NCI-H1694 (cell line): ENCODE data around the gene STON2.
"Not testable (repeated sequence)": the region's sequence is repeated elsewhere in the genome, so short reads cannot be mapped to it uniquely, and the experiment has no call there.

Experiments
- DNase-seq: peaks from one replicate; lab custom pipeline; 2025; lab: John Stamatoyannopoulos, UW

Gene STON2

DNA sequence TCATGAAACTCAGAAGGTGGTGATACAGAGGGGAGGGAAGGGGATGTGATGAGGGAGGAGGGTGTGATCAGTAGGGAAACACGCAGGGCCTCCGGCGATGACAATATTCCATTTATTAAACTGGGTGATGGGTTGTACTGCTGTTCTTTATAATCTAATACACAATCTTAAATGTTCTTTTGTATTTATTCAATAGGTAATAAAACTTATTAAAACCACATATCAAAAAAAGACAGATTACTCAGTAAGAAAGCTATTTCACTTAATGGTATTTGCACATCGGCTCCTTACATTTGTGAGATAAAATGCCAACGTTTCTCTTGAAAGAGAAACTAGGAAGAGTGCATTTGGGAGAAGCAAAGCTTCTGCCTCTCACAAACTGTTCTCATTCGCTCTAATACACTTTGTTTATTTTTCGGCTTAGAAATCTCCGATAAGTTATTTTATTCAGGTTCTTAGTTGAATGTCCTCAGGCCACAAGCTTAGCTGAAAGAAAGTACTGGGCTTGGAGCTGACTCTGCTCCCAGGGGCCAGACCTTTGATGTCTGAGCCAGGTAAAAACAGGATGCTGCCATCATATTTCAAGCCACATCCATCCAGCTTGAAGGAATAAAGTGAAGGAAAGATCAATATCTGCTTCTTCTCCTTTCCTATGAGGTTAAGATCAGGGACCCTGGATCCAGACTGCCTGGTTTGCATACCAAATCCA lies 17.5 kb downstream of the STON2 start:
- DNase-seq = no peak

DNA sequence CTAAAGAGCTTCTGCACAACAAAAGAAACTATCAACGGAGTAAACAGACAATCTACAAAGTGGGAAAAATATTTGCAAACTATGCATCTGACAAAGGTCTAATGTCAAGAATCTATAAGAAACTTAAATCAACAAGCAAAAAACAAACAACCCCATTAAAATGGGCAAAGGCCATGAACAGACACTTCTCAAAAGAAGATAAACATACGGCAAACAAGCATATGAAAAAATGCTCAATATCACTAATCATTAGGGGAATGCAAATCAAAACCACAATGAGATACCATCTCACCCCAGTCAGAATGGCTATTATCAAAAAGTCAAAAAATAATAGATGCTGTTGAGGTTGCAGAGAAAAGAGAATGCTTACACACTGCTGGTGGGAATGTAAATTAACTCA lies 20.1 kb downstream of the STON2 start:
- not testable (repeated sequence) for DNase-seq

DNA sequence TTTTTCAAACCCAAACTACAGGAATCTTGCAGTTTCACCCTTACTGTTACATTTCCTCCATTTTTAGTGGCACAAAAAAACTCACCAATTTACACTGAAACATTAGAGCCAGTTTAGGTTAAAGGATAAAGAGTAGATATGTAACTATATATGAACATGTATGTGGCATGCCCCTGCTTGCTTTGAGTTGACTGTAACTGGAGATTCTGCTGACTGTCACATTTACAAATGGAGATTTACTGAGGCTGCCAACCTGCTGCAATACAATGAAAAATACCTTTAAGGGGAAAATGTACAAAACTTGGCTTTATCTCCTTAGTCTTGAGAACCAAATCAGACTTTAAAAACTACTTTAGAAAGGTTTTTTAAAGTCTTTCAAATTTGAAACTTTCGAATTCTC lies 28.3 kb downstream of the STON2 start:
- no peak for DNase-seq

DNA sequence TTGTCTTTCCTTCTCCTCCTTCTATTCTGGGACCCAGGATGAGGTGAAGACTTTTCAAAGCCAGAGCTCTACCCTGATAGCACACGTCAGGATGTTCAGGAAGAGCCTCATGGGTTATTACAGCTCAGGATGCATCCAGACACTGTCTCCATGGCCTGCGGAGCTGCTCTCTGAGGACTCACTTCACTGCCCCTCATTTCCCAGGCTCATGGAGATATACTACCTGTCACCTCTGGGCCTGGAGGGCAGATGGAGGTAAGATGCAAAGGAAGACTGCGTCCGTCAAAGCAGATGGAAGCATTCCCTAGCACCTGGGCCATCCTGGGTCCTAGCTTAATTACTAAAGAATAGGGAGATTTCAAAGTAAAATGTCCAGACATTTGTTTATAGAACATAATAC lies 32.6 kb downstream of the STON2 start:
- DNase-seq = no peak

DNA sequence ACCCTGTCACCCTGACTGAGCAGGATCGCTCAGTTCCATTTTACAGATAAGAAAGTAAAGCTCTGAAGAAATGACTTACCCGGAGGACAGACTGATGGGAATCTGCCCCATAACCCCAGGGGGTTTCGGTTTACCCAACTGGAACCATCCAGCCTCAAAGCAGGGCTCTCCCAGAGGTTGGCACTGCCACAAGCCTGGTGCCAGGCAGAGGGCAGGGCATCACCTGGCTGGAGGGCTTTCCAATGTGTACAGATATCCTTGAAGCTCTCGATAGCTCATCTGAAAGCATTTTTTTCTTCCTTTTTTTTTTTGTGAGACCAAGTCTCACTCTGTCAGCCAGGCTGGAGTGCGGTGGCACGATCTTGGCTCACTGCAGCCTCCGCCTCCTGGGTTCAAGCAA lies 33.2 kb downstream of the STON2 start:
- DNase-seq = no peak

DNA sequence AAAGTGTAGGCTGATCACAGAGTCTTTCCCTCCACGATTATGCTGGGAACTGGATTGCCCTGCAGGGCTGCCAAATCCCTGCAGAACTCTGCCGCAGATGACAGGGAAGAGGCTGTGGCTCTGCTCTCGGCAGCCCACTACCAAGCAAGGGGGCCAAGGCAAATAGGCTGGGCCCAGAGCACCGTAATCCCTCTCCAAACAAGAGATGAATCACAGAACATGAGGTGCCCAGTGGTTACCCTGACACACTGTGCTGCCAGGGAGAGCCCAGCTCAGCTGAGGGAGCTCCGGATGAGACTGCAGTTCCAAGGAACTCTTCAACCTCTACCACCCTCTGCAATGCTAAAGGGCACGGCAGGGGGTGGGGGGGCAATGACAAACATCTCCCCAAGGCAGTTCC lies 33.9 kb downstream of the STON2 start:
- peak; percentile 54 for DNase-seq

DNA sequence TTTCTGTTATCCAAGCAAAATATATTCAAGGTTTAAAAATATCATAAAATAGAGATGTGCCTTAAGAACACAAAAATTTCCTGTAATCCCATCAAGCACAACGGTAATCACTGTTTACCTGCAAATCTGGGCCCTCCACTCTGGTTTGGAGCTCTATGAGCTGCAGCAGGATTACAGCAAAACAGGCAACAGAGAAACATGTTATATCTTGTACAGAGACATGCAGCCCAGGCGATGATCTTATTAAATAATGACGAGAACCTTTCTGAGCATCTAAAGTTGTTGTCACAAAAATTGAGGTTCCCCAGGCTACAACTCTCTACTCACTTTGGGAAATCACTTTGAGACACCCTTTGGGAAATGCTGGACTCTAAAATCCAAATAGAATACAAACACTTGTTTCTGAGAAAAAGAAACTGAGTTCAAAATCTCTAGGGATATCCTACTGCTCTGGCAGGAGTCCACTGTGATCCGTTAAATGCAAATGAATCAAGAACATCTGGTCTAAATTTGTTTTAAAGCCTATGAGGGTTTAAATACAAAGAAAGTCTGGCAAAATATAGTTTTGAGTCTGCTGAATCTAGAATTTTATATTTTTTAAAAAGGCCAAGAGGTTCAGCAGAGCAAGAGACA lies 36.3 kb downstream of the STON2 start:
- DNase-seq = peak; percentile 92

DNA sequence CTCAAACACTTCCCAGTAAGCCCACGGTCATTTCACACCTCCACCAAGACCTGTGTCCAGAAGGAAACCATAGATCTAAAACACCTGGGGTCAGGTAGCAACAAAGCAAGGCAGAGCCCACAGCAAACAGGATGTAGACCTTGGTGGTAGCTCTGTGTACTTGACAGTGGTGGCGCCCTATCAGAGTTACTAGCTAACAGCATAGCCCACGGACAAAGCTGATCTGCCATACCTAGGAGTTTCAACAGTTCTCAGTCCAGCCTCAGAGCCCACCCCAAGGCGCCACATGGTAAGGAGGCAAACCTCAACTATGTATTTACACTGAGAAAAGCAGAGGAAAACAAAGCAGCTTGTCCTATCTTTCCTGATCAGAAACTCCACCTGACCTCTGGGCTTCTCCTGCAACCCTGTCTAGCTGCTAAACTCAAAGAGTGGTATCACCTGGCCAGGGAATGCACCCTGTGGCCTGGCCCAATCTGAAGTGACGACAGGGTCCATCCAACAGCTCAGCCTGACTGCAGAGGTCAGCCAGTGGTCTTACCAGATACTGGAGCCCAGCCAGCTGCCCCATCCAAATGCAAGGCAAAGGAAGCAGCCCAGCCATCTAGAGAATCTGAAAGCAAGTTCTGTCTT lies 46.3 kb downstream of the STON2 start:
- no peak for DNase-seq

DNA sequence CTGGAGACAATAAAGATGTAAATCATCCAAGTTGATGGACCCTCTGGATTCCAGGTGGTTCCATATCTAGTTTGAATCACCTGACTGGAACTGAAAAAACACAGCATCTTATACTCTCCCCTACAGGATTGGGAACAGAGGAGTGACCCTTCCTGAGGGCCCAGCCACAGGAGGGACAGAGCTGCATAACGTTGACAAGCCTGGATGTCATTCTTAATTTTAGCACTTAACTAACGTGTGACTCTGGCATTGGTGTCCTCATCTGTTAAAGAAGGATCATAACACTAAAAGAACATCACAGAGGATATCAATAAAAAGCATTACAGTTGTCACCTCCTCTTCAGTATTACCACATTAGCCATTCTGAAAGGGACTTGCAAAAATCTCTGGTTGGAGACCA lies 47.7 kb downstream of the STON2 start:
- no peak for DNase-seq

DNA sequence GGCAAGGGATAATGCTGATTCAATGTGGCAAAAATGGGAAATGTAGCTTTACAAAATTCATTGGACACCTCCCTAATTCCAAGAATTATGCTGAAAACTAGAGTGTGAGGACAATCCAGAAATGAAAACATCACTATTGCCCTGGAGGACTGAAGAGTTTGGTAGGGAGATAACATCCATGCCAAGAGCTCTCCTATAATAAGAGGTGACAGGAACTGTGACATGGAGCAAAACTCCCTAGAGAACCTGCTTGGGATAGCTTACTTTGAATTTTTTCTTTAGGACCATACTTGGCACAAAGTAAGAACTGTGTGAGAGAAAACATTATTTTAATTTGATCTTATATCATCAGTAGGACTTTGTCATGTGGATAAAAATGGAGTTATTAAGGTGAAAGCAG lies 48.9 kb downstream of the STON2 start:
- DNase-seq = no peak

DNA sequence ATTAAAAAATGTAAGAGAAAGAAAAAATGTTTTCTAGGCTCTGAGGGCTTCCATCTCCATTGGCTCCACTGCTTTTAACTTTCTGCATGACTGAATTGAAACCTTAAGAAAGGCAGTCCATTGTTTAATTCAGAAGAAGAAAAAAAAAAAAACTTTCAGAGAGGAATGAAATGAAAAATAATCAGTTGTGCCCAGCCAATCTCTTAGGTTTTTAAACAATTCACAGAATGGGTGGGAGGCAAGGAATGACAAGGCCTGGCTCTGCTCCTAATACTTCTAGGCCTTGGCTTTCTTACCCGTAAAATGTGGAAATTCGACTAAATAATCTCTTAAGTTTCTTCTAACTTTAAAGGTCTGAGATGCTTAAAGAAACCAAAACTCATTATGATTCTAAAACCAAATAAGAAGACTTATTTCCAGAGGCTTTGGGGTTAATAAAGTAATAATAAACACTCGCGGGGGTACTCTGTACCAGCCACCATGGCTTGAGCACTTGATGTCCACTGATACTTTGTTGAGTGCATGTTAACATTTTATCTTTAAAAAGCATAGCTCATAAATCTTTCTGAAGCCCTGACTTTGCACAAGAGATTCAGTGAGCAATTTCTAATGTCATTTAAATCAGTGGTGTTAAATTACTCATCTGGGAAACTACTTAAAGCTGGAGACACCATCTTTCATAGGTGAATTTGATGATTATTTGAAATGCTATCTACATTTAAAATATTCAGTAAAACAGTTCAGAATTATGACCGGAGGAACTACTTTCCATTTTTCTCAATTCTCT lies 49.6 kb downstream of the STON2 start:
- DNase-seq = no peak

DNA sequence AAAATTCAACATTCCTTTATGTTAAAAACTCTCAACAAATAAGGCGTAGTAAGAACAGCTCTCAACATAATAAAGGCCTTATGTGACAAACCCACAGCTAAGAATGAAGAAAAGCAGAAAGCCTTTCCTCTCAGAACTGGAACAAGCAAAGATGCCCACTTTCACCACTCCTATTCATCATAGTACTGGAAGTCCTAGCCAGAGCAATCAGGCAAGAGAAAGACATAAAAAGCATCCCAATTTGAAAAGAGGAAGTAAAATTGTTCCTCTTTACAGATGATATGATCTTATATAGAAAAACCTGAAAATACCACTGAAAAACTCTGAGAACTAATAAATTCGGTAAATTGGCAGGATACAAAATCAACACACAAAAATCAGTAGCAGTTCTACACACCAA lies 52.1 kb downstream of the STON2 start:
- no peak for DNase-seq

DNA sequence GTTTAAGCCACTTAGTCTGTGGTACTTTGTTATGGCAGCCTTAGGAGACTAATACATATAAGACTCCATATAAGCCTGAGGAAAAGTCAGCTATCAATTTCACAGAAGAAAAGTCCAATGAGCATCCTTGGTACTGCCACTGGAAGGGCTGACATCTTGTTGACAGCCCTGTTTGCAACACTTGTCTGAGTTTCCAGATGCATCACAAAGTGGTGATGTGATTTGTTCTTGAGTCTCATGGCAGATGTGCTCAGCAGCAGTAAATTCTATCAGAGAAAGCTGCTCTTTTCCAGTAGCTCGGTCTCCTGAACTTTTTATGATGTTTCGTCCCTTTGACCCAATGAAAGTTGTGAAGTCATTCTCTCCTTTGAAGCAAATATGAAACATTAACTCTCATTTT lies 54.3 kb downstream of the STON2 start:
- DNase-seq = no peak

DNA sequence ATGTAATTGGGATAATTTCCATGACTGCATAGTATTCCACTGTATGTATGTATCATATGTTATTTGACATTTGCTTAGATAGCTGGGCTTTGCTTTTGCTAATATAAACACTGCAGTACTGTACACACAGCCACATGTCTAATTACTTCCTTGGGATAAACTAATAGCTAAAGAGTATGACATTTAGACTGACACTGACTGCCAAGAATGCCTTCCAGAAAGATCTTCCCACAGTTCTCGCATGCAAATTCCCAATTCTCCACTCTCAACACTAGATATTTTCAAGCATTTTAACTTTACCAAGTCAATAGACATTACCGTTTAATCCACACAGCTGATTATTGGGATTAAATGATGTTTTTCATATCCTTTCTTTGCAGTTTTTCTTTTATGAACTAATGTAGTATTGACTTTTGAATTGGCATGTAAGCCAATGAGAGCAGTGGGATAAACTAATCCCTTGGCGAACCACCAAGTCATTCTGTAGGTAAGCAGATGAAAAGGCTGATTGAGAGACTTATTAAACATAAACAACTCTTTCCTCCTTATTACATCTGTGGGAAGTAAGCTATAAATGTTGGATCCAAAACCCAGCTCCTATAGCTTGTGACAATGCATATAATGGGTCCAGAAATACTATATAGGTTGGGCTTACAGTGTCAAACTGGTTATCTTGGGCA lies 55.5 kb downstream of the STON2 start:
- no peak for DNase-seq

DNA sequence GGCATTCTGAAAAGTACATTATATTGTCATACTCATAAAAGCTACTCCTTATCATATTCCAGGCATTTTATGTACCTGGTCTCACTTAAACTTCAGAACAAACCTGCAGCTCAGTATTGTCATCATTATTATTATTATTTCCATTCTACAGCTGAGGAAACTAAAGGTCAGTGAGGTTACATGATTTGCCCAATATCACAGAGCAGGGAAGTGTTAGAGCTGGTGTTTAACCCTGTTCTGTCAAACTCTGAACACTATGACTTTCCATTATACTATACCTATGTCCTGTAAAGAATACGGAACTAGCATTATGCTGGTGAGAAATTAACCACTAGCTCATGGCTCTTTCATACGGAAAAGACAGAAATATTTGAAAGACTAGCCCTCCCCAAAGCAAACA lies 56.4 kb downstream of the STON2 start:
- DNase-seq = no peak

DNA sequence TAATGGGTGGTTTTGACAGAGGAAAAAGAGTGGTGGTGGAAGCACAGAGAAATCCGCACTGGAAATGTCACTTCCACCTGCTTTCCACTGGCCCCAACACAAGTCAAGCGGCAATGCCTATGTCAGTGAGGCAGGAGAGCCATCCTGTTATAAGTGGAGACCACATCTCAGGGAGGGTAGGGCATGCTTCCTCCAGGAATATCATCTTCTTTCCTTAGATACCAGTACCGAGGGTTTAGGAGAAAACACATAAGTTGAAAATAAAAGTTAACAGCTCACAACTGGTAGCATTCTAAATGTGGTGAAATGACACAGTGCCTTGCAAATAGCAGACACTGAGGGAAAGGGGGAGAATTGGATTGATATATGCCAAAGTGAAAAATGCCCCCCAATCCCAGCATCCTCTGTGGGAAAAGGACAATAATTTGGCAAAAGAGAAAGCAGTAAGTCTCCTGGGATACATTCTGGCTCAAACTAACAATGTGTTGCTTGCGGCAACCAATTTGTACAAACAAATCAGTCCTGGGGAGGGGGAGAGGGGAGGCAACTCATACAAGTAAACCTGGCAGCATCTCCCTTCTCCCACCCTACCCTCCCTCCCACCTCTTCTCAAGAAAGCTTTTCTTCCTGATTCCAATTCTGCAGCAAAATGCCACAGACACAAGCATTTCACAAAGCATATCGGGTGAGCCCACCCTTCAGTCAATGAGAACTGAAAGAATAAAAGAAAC lies 57.1 kb downstream of the STON2 start:
- DNase-seq = peak; percentile 10

DNA sequence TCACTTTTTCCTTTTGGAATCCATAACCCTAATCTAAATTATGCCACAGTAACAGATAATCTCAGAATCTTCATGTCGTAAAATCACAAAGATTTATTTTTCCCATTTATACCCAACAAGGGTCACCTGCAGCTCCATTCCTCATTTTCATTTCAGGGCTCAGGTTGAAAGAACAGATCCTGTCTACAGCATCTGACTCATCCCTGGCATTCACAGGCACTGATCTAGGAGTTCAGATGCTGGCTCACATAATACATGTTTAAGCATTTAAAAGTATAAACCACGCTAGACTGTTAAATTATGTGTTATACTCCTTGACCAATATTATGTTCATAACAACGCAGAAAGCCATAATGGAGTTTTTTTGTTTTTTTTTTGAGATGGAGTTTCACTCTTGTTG lies 58.3 kb downstream of the STON2 start:
- DNase-seq = no peak

DNA sequence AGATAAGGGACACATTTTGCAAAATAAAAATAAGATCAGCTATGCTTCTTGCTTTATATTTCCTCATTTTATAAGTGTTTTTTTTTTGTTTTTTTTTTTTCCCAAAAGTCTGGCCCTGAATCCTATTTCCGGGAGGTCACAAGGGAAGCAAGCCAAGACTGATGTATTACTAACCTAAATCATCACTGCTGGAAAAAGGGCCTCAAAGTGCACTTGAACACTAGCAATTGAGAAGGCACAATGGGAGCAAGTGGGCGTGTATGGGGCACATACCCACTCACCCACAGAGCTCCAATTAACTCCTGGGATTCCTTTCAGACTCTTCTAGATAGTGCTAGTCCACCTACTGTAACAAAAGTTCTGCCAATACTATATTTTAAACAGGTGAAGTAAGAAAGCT lies 58.8 kb downstream of the STON2 start:
- no peak for DNase-seq

DNA sequence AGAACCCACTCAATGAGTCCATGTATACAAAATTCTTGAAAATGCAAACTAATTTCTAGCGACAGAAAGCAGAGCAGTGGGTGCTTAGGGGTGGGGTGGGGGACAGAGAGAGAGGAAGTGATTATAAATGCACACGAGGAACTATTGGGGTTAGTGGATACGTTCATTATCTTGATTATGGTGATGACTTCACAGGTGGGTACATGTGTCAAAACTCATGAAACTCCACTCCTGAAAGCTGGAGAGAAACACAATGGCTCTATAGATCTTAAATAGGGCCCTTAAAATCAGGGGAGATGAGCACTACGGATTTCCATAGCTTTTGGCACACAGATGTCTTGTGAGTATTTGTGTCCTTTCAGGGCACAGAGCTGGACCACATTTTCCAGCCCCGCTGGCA lies 59.9 kb downstream of the STON2 start:
- DNase-seq = no peak

DNA sequence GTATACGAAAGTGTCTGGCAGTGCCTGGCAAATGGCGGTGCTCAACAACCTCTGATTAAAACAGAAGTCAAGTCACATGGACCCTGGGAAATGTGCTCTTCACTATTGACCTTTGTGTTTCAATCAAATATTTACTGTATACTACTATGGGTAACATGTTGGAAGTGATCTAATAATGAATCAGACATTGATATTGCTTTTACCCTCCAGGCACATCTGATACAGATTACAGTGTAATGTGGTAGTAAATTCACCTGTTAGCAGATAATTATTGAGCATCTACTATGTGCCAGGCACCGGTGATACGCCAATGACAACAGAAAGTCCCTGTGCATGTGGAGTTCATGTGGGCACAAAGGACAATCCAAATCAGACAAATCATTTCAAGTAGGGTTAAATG lies 63.1 kb downstream of the STON2 start:
- no peak for DNase-seq

DNA sequence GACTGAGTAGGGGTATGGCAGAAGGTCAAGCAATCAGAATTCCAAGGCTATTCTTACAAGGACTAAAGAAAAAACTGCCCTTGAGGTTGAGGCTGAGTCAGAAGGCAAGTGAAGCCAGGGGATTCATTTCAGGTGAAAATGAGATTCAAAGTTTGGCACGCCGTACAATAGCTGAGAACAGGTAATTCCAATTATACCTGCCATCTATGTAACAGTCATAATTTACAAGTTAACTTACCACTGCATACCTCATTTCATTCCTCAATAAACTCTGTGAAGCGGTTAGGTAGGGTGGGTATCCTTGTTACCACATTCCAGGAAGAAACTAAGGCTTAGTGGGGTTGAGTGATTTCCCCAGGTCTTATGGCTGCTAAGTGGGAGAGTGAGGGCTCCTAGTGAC lies 64.1 kb downstream of the STON2 start:
- DNase-seq = no peak

DNA sequence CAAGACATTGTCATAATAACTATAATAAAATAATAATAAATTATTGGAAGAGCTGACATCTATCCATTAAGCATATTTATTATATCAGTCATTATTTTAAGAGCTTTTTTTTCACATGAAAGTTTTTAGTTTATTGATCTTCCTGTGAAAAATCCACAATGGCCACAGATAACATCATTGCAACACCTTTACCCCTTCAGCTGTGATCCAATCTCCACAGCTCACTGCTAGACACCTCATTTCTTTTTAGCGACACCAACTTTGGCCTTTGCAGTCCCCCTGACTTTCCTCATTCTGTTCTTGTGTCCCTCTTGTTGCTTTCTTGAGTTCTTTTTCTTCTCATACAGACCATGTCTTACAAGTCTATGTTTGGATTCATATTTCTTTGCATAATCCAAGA lies 67.4 kb downstream of the STON2 start:
- no peak for DNase-seq
